GM12878 (cell line): ENCODE results near the gene TKFC. TPM values are rescaled to one million over a fixed set of nuclear protein-coding genes. Genes with fewer than 3 reads are reported as not detected.

ENCODE experiments used
- NR2C2 ChIP-seq: IDR thresholded peaks from 2 replicates; pipeline ENCODE4 v1.6.1; 2011; ENCODE audit warnings: borderline replicate concordance, low read depth; ENCODE audit not compliant: control insufficient read depth, insufficient read length
- polyA plus RNA-seq, 11 experiments: library from polyadenylated mRNA; depleted of rRNA in 4 of 11; unstranded in 6 of 11; stranded (reverse) in 5 of 11; fragments of >200 nt; fragmentation: Nextera tagmentation in 4 of 11; fragmentation: Illumina TruSeq in 1 of 11; extraction: Ambion mirVana in 4 of 11; extraction: Trizol in 1 of 11; gene quantifications; 1 replicate in 1 of 11; 2 replicates in 10 of 11; pipeline versions ENCODE4 v1.2.1 to v1.2.3, GENCODE V29; 2011 to 2016; ENCODE audit warnings: inconsistent platforms in 2 of 11, missing spikeins in 2 of 11, low read depth in 1 of 11
- total RNA-seq, 4 experiments: library from RNA; depleted of rRNA in 3 of 4; stranded (reverse); fragments of >200 nt in 3 of 4; fragmentation: Illumina TruSeq in 1 of 4; extraction: Trizol in 1 of 4; gene quantifications; 2 replicates each; pipeline versions ENCODE4 v1.2.1 to v1.2.3, GENCODE V29; 2013 to 2021
- TF ChIP-seq, protein P1 (sequence below): fragments of 450-650 bp; formaldehyde crosslinking; IDR thresholded peaks from 2 replicates; pipeline ENCODE4 v1.4.0; 2020; ENCODE audit warnings: mild to moderate bottlenecking, moderate library complexity
- TF ChIP-seq, protein P2 (sequence below): fragments of 450-650 bp; IDR thresholded peaks from 2 replicates; pipeline ENCODE4 v1.6.1; 2016; ENCODE audit warnings: mild to moderate bottlenecking, moderate library complexity, borderline replicate concordance

Gene TKFC
- total and polyA plus RNA-seq, 10 of the 15 experiments (the other 5 are each of a cell fraction or from before 2014, with no cell fraction given): 2.4 to 113 (median 59.0) TPM

DNA sequence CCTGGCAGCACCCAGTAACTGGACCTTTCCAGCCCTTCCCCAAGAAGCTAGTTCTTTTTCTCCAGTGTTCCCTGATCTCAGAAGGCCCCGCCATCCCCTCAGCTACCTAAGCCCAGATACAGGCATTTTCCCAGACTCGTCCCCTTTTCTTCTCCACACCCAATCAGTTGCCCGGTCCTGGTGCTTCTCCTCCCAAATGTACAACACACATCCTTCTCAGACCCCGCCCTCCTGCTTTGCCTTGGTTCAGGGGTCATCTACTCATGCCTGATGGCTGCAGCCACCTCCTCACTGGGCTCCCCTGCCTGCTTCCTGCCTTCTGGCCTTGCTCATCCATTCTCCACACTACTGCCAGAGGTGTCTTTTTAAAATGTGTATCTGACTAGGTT is 6.5 kb downstream of the TKFC start (continued):
- TF ChIP-seq, protein P1, sequence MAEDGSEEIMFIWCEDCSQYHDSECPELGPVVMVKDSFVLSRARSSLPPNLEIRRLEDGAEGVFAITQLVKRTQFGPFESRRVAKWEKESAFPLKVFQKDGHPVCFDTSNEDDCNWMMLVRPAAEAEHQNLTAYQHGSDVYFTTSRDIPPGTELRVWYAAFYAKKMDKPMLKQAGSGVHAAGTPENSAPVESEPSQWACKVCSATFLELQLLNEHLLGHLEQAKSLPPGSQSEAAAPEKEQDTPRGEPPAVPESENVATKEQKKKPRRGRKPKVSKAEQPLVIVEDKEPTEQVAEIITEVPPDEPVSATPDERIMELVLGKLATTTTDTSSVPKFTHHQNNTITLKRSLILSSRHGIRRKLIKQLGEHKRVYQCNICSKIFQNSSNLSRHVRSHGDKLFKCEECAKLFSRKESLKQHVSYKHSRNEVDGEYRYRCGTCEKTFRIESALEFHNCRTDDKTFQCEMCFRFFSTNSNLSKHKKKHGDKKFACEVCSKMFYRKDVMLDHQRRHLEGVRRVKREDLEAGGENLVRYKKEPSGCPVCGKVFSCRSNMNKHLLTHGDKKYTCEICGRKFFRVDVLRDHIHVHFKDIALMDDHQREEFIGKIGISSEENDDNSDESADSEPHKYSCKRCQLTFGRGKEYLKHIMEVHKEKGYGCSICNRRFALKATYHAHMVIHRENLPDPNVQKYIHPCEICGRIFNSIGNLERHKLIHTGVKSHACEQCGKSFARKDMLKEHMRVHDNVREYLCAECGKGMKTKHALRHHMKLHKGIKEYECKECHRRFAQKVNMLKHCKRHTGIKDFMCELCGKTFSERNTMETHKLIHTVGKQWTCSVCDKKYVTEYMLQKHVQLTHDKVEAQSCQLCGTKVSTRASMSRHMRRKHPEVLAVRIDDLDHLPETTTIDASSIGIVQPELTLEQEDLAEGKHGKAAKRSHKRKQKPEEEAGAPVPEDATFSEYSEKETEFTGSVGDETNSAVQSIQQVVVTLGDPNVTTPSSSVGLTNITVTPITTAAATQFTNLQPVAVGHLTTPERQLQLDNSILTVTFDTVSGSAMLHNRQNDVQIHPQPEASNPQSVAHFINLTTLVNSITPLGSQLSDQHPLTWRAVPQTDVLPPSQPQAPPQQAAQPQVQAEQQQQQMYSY (CRISPR knock-in tag): no peak
- TF ChIP-seq, protein P2, sequence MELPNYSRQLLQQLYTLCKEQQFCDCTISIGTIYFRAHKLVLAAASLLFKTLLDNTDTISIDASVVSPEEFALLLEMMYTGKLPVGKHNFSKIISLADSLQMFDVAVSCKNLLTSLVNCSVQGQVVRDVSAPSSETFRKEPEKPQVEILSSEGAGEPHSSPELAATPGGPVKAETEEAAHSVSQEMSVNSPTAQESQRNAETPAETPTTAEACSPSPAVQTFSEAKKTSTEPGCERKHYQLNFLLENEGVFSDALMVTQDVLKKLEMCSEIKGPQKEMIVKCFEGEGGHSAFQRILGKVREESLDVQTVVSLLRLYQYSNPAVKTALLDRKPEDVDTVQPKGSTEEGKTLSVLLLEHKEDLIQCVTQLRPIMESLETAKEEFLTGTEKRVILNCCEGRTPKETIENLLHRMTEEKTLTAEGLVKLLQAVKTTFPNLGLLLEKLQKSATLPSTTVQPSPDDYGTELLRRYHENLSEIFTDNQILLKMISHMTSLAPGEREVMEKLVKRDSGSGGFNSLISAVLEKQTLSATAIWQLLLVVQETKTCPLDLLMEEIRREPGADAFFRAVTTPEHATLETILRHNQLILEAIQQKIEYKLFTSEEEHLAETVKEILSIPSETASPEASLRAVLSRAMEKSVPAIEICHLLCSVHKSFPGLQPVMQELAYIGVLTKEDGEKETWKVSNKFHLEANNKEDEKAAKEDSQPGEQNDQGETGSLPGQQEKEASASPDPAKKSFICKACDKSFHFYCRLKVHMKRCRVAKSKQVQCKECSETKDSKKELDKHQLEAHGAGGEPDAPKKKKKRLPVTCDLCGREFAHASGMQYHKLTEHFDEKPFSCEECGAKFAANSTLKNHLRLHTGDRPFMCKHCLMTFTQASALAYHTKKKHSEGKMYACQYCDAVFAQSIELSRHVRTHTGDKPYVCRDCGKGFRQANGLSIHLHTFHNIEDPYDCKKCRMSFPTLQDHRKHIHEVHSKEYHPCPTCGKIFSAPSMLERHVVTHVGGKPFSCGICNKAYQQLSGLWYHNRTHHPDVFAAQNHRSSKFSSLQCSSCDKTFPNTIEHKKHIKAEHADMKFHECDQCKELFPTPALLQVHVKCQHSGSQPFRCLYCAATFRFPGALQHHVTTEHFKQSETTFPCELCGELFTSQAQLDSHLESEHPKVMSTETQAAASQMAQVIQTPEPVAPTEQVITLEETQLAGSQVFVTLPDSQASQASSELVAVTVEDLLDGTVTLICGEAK: no peak
- no peak for TF ChIP-seq NR2C2
- TF ChIP-seq, all 136 proteins: peak for 0
